H1 (cell line): Measurements from ENCODE around the gene UCP1. TPM values are rescaled to one million over a fixed set of nuclear protein-coding genes. Genes with fewer than 3 reads are reported as not detected.

Source experiments
- CEBPB ChIP-seq: IDR thresholded peaks from 2 replicates; pipeline ENCODE4 v1.6.1; 2012; ENCODE audit warnings: low read depth, low read length
- RFX5 ChIP-seq: IDR thresholded peaks from 2 replicates; pipeline ENCODE4 v1.6.1; 2011; ENCODE audit warnings: low read depth, low read length, improper control_type of control experiment, borderline replicate concordance
- RXRA ChIP-seq: IDR thresholded peaks from 2 replicates; pipeline ENCODE4 v1.6.1; 2011; ENCODE audit warnings: low read depth, mild to moderate bottlenecking, low read length, moderate library complexity; ENCODE audit not compliant: insufficient read depth
- polyA plus RNA-seq, 7 experiments: library from polyadenylated mRNA; depleted of rRNA in 3 of 7; stranded (reverse) in 5 of 7; unstranded in 2 of 7; fragments of >200 nt in 5 of 7; fragments of 200-250 nt in 2 of 7; gene quantifications; 1 replicate in 5 of 7; 2 replicates in 1 of 7; 4 replicates in 1 of 7; pipeline versions ENCODE4 v1.2.1 to v1.2.3, GENCODE V29; 2011 to 2013; ENCODE audit warnings: missing spikeins in 2 of 7, mixed read lengths in 2 of 7
- total RNA-seq: library from RNA; stranded (reverse); fragmentation: NEBNext Ultra II Directional; extraction: Animal tissue kit (Norgen Biotek cat#: 25700); gene quantifications from 2 replicates; pipeline ENCODE4 v1.2.1, GENCODE V29; 2021
- TF ChIP-seq, protein P1 (sequence below): fragments of 300-600 bp; sonication (generic); IDR thresholded peaks from 2 replicates; pipeline ENCODE4 v1.7.1; 2012; ENCODE audit warnings: low read length, moderate library complexity, mild to moderate bottlenecking, inconsistent platforms; ENCODE audit not compliant: insufficient replicate concordance

UCP1 gene
- total and polyA plus RNA-seq, 2 of the 8 experiments (the other 6 are each of a cell fraction or from before 2014, with no cell fraction given), result 0.20 to 0.44 TPM

DNA sequence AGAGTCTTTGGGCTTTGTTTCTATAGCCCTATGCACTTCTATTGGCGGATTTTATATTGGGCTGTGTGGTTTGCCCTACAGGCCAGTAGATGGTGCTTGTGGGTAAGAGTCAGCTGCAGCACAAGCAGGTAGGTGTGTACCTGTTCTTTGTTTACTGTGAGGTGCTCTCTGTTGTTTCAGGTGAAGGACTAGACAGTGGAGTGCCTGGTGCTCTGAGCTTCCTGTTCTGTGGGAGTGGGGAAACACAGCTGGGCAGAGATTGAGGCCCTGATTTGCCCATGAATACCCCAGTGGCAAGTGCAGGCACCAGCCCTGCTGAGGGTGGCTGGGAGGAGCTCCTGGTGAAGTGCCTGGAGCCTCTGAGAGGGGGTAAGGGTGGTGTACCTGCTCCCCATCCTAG is 26.3 kb upstream of the UCP1 start (continued):
- TF ChIP-seq, protein P1, sequence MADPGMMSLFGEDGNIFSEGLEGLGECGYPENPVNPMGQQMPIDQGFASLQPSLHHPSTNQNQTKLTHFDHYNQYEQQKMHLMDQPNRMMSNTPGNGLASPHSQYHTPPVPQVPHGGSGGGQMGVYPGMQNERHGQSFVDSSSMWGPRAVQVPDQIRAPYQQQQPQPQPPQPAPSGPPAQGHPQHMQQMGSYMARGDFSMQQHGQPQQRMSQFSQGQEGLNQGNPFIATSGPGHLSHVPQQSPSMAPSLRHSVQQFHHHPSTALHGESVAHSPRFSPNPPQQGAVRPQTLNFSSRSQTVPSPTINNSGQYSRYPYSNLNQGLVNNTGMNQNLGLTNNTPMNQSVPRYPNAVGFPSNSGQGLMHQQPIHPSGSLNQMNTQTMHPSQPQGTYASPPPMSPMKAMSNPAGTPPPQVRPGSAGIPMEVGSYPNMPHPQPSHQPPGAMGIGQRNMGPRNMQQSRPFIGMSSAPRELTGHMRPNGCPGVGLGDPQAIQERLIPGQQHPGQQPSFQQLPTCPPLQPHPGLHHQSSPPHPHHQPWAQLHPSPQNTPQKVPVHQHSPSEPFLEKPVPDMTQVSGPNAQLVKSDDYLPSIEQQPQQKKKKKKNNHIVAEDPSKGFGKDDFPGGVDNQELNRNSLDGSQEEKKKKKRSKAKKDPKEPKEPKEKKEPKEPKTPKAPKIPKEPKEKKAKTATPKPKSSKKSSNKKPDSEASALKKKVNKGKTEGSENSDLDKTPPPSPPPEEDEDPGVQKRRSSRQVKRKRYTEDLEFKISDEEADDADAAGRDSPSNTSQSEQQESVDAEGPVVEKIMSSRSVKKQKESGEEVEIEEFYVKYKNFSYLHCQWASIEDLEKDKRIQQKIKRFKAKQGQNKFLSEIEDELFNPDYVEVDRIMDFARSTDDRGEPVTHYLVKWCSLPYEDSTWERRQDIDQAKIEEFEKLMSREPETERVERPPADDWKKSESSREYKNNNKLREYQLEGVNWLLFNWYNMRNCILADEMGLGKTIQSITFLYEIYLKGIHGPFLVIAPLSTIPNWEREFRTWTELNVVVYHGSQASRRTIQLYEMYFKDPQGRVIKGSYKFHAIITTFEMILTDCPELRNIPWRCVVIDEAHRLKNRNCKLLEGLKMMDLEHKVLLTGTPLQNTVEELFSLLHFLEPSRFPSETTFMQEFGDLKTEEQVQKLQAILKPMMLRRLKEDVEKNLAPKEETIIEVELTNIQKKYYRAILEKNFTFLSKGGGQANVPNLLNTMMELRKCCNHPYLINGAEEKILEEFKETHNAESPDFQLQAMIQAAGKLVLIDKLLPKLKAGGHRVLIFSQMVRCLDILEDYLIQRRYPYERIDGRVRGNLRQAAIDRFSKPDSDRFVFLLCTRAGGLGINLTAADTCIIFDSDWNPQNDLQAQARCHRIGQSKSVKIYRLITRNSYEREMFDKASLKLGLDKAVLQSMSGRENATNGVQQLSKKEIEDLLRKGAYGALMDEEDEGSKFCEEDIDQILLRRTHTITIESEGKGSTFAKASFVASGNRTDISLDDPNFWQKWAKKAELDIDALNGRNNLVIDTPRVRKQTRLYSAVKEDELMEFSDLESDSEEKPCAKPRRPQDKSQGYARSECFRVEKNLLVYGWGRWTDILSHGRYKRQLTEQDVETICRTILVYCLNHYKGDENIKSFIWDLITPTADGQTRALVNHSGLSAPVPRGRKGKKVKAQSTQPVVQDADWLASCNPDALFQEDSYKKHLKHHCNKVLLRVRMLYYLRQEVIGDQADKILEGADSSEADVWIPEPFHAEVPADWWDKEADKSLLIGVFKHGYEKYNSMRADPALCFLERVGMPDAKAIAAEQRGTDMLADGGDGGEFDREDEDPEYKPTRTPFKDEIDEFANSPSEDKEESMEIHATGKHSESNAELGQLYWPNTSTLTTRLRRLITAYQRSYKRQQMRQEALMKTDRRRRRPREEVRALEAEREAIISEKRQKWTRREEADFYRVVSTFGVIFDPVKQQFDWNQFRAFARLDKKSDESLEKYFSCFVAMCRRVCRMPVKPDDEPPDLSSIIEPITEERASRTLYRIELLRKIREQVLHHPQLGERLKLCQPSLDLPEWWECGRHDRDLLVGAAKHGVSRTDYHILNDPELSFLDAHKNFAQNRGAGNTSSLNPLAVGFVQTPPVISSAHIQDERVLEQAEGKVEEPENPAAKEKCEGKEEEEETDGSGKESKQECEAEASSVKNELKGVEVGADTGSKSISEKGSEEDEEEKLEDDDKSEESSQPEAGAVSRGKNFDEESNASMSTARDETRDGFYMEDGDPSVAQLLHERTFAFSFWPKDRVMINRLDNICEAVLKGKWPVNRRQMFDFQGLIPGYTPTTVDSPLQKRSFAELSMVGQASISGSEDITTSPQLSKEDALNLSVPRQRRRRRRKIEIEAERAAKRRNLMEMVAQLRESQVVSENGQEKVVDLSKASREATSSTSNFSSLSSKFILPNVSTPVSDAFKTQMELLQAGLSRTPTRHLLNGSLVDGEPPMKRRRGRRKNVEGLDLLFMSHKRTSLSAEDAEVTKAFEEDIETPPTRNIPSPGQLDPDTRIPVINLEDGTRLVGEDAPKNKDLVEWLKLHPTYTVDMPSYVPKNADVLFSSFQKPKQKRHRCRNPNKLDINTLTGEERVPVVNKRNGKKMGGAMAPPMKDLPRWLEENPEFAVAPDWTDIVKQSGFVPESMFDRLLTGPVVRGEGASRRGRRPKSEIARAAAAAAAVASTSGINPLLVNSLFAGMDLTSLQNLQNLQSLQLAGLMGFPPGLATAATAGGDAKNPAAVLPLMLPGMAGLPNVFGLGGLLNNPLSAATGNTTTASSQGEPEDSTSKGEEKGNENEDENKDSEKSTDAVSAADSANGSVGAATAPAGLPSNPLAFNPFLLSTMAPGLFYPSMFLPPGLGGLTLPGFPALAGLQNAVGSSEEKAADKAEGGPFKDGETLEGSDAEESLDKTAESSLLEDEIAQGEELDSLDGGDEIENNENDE, result no peak
- no peak for TF ChIP-seq CEBPB
- TF ChIP-seq RFX5, result no peak
- TF ChIP-seq RXRA, result no peak
